OCI-LY3 (cell line): Measurements from ENCODE around the gene JDP2.

ENCODE experiments used
- CTCF ChIP-seq: fragments of 200-600, 300-600 bp; sonication (generic); IDR thresholded peaks from 2 replicates; pipeline ENCODE4 v1.5.1; 2014; ENCODE audit warnings: antibody characterized with exemption, low read length, low read depth
- EZH2phosphoT487 ChIP-seq: fragments of 200-600 bp; shearing (Covaris generic); IDR thresholded peaks from 2 replicates; pipeline ENCODE4 v1.6.1; 2018; ENCODE audit warnings: antibody characterized with exemption, mixed run types, low read depth

- TF ChIP-seq CTCF (no peak), EZH2phosphoT487 (no peak)
These were observed 67.6 kb downstream of the JDP2 start for GRCh38 chr14:75495399-75495798.
